CD4-positive, alpha-beta T cell (primary cell): ENCODE data around the gene LIG1. TPM values are rescaled to one million over a fixed set of nuclear protein-coding genes. Genes with fewer than 3 reads are reported as not detected.

Experiments used
- ATAC-seq: fragments of 200-7000 bp; cut with Tn5 transposase; one replicate; pipeline ENCODE4 v1.10.0; 2022; ENCODE audit warnings: mild to moderate bottlenecking; ENCODE audit not compliant: poor library complexity
- CTCF ChIA-PET: fragments of 350-600 bp; sonication (Branson Sonifier 250); formaldehyde crosslinking; loops from one replicate; lab custom pipeline; 2021; ENCODE audit warnings: antibody characterized with exemption, inconsistent platforms; lab: Charles Lee
- POLR2A ChIA-PET: fragments of 350-600 bp; sonication (Branson Sonifier 250); formaldehyde crosslinking; loops from one replicate; lab custom pipeline; 2021; ENCODE audit warnings: antibody characterized with exemption, inconsistent platforms; lab: Charles Lee
- DNase-seq, 14 experiments: peaks; one replicate each; pipeline ENCODE4 v3.0.0-alpha.2; 2013 to 2020; ENCODE audit warnings: mixed read lengths in 2 of 14
- H3K27ac ChIP-seq, 2 donors: one replicate each; pipeline versions ENCODE4 v1.5.1 to v1.7.0; 2013; ENCODE audit warnings: low read length in 2 of 2, low read depth in 1 of 2, mild to moderate bottlenecking in 1 of 2
- H3K27me3 ChIP-seq, 2 experiments: 1 replicate in 1 of 2; 2 replicates in 1 of 2; pipeline versions ENCODE4 v1.6.1 to v1.7.0; 2013; ENCODE audit warnings: low read length in 2 of 2, control low read depth in 1 of 2, mild to moderate bottlenecking in 1 of 2, moderate library complexity in 1 of 2; ENCODE audit not compliant: insufficient read depth in 2 of 2, control insufficient read depth in 1 of 2
- H3K36me3 ChIP-seq: one replicate; pipeline ENCODE4 v1.6.1; 2013; ENCODE audit warnings: low read length, control low read depth; ENCODE audit not compliant: insufficient read depth
- H3K4me1 ChIP-seq: one replicate; pipeline ENCODE4 v1.6.1; 2013; ENCODE audit warnings: low read length, control low read depth; ENCODE audit not compliant: insufficient read depth
- H3K4me3 ChIP-seq: one replicate; pipeline ENCODE4 v1.5.1; 2013; ENCODE audit warnings: mild to moderate bottlenecking, low read length, moderate library complexity
- H3K9me3 ChIP-seq, 2 experiments: 1 replicate in 1 of 2; 2 replicates in 1 of 2; pipeline versions ENCODE4 v1.6.1 to v1.7.0; 2013; ENCODE audit warnings: low read length in 2 of 2, mild to moderate bottlenecking in 2 of 2, control low read depth in 1 of 2, moderate library complexity in 1 of 2; ENCODE audit not compliant: control insufficient read depth in 1 of 2, insufficient read depth in 1 of 2
- H3K27ac Mint-ChIP-seq: one replicate; pipeline ENCODE4 v1.8.0; 2020; ENCODE audit warnings: mixed read lengths
- H3K27me3 Mint-ChIP-seq: one replicate; pipeline ENCODE4 v1.8.0; 2021; ENCODE audit warnings: mixed read lengths
- H3K36me3 Mint-ChIP-seq: one replicate; pipeline ENCODE4 v1.8.0; 2021; ENCODE audit warnings: low read depth, mixed read lengths
- H3K4me1 Mint-ChIP-seq: one replicate; pipeline ENCODE4 v1.8.0; 2021; ENCODE audit warnings: low read depth, mixed read lengths
- H3K4me3 Mint-ChIP-seq: one replicate; pipeline ENCODE4 v1.8.0; 2020; ENCODE audit warnings: mild to moderate bottlenecking, mixed read lengths
- H3K9me3 Mint-ChIP-seq: one replicate; pipeline ENCODE4 v1.8.0; 2020; ENCODE audit warnings: mixed read lengths
- CTCF ChIP-seq: fragments of 200-600 bp; IDR thresholded peaks from one replicate; pipeline ENCODE4 v1.8.0; 2022; ENCODE audit warnings: antibody characterized with exemption, mild to moderate bottlenecking
- intact Hi-C, 2 experiments: fragments of 100-400 bp; cut with DNase I in 1 of 2; cut with micrococcal nuclease in 1 of 2; formaldehyde crosslinking; loops; one replicate each; pipeline versions ENCODE4 v1.15.1 to v1.9.0; 2023 to 2025; cut with DNase I, micrococcal nuclease
- total RNA-seq, 174 experiments: library from RNA in 2 of 174; stranded (reverse) in 2 of 174; gene quantifications; one replicate each; pipeline ENCODE4 v1.2.3 and lab custom pipeline; 2021 to 2026

The LIG1 gene
- total RNA-seq, 2 experiments from 2014 or later, result 62.8 to 70.7 TPM

DNA sequence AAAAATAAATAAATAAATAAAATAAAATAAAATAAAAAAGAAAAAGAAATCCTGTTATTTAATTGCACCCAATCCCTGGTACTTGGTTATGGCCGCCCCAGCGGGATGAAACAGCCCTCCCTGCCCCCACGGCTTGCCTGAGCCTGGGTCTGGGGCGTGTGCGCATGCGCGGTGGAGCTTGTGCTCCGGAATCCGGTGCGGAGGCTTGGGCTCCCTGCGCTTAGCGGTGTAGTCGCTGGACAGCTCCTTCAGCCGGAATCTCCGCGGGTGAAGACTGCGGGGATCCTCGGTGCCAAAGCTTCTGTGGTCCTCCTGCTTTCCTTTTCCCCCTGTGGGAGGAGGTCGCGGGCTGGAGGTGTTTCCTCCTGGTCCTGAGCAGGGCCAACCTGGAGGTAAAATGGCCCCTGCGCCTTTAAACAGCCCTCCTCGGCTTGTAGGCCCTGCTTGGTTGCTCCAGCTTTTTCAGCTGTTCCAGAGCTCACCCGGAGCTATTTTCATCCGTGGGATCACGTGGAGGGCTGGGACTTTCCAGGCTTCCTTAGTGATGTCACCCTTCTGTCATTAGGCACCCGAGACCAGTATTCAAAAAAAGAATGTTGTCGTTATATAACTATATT lies 59.7 kb downstream of the LIG1 start, which contains the start of gene PLA2G4C:
Gene PLA2G4C (minus strand): TSS at position 468 of the 617 bp plus-strand sequence. CDS start 4,288 bp downstream, outside the sequence.
- DNase-seq (peak; percentile 63 to 92 (median 78)), ATAC-seq (peak; percentile 83)
- Mint-ChIP-seq H3K36me3 (peaks cover 22% of the 10 kb centered on the region), H3K4me3 (peak within 1 kb of the TSS; percentile 89), H3K9me3 (no peaks in the 10 kb centered on the region), H3K27me3 (no peaks in the 10 kb centered on the region), H3K4me1 (peaks cover 17% of the 10 kb centered on the region), H3K27ac (peak within 1 kb of the TSS; percentile 86)
- intact Hi-C loops, result loop anchor here in 1 of 2 experiments (2.0 kb wide), 1 partner anchor 42 kb away; no protein-coding TSS in a partner anchor
- ChIA-PET POLR2A (interaction anchor here (0.6 to 2.2 kb wide), 11 partner anchors 9 to 1810 kb away, joined by 3 to 11 read pairs (median 3); partner anchors contain the start of genes CARD8, SYNGR4 and TMEM143), CTCF (no interaction called here)
- Histone ChIP-seq H3K4me1 (peaks cover 21% of the 10 kb centered on the region), H3K27ac (peak within 1 kb of the TSS; percentile 13 to 79), H3K4me3 (peak within 1 kb of the TSS; percentile 75), H3K9me3 (no peaks in the 10 kb centered on the region), H3K27me3 (no peaks in the 10 kb centered on the region), H3K36me3 (no peaks in the 10 kb centered on the region)
- TF ChIP-seq CTCF, result no peak

- H3K9me3 ChIP-seq, result no peaks in the 10 kb centered on the region
- no peaks in the 10 kb centered on the region for H3K36me3 ChIP-seq
- no peaks in the 10 kb centered on the region for H3K27me3 ChIP-seq
- H3K27ac Mint-ChIP-seq, result no peak overlapping the region
- peaks cover 21% of the 10 kb centered on the region for H3K4me1 ChIP-seq
- H3K4me1 Mint-ChIP-seq, result peaks cover 17% of the 10 kb centered on the region
- peaks cover 10% of the 10 kb centered on the region for H3K36me3 Mint-ChIP-seq
- TF ChIP-seq CTCF, result no peak
- H3K27ac ChIP-seq, result no peak overlapping the region
- CTCF ChIA-PET, result interaction anchor here (1.2 kb wide), 1 partner anchor 151 kb away, joined by 4 read pairs; no protein-coding TSS in a partner anchor
- no peaks in the 10 kb centered on the region for H3K9me3 Mint-ChIP-seq
- no peak for ATAC-seq
- no peaks in the 10 kb centered on the region for H3K27me3 Mint-ChIP-seq
- no peak overlapping the region for H3K4me3 Mint-ChIP-seq
- intact Hi-C loops, result loop anchor here in 1 of 2 experiments (5.0 kb wide), 1 partner anchor 153 kb away; no protein-coding TSS in a partner anchor
- no peak for DNase-seq
- no peak overlapping the region for H3K4me3 ChIP-seq
- POLR2A ChIA-PET, result interaction anchor here (1.6 to 2.2 kb wide), 2 partner anchors 94 to 151 kb away, joined by 6 to 7 read pairs; no protein-coding TSS in a partner anchor
These were observed 61.0 kb downstream of the LIG1 start for GRCh38 chr19:48108997-48109782.

- Mint-ChIP-seq H3K4me3 (no peak overlapping the region), H3K36me3 (no peaks in the 10 kb centered on the region), H3K27me3 (no peaks in the 10 kb centered on the region), H3K27ac (no peak overlapping the region), H3K9me3 (no peaks in the 10 kb centered on the region), H3K4me1 (peaks cover 7% of the 10 kb centered on the region)
- intact Hi-C loops, result no loop called here
- Histone ChIP-seq H3K4me3 (no peak overlapping the region), H3K27ac (no peak overlapping the region), H3K27me3 (no peaks in the 10 kb centered on the region), H3K36me3 (no peaks in the 10 kb centered on the region), H3K4me1 (peaks cover 6% of the 10 kb centered on the region), H3K9me3 (no peaks in the 10 kb centered on the region)
- DNase-seq (no peak), ATAC-seq (no peak)
- no peak for TF ChIP-seq CTCF
- CTCF ChIA-PET, result no interaction called here
- POLR2A ChIA-PET, result no interaction called here
These were observed 66.2 kb downstream of the LIG1 start for GRCh38 chr19:48103922-48104321.
